ENCODE data around the gene MRS2.
A peak's percentile ranks its signal among the peaks of the same experiment; 100 is the strongest.
"Not testable (repeated sequence)": the region's sequence is repeated elsewhere in the genome, so short reads cannot be mapped to it uniquely, and the experiment has no call there.

MRS2 gene, protein sequence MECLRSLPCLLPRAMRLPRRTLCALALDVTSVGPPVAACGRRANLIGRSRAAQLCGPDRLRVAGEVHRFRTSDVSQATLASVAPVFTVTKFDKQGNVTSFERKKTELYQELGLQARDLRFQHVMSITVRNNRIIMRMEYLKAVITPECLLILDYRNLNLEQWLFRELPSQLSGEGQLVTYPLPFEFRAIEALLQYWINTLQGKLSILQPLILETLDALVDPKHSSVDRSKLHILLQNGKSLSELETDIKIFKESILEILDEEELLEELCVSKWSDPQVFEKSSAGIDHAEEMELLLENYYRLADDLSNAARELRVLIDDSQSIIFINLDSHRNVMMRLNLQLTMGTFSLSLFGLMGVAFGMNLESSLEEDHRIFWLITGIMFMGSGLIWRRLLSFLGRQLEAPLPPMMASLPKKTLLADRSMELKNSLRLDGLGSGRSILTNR
- 5.6 to 21.9 reads per million in 2 donors for total RNA-seq

DNA sequence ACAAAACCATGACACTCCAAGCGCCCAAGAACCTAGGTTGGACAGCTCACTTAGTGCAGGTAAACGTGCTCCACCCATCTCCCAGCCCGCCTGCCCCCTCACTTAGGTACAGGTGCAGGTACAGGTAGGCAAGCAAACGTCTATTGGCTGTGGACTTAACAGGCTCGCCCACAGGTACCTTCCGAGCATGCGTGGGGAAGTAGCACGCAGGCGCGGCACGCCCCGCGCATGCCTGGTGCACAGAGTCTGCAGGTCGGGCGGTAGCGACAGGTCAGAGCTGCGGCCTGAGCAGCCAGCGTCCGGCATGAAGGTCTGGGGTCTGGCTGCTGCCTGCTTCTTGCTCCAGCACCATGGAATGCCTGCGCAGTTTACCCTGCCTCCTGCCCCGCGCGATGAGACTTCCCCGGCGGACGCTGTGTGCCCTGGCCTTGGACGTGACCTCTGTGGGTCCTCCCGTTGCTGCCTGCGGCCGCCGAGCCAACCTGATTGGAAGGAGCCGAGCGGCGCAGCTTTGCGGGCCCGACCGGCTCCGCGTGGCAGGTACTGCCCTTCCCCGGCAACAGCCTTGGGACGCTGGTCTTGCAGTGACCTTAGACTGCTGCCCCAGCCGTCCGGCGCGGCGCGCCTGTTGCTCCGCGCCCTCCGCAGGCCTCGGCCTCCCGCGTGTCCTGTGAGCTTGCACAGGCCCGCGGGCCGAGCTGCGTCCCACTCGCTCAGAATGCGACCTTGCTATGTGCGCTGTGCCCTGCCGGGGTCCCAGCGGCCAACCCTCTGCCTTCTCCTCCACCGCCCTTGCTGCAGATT is at the start of gene MRS2:
Gene MRS2 (plus strand): TSS at position 240 of the 804 bp plus-strand sequence. CDS start 111 bp downstream, at position 351.
- peak; percentile 42 to 75 (median 61) for DNase-seq

DNA sequence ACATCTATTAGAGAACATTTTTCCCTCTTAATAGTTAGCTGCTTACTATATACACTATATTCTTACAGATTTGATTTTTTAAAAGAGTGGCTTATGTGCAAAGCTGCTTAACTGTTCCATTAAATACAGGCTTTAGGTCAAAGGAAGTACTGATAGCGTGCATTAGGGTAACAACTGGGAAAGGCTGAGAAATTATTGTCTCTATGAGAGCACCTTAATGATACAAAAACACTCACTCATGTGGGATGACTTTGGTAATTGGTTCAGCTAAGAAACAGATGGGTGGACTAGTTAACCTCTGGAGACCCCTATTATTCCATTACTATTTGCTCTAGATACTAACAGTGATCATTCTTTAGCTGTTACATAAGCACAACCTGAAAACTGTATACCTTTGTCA is 48.9 kb upstream of the MRS2 start:
- no peak for DNase-seq

DNA sequence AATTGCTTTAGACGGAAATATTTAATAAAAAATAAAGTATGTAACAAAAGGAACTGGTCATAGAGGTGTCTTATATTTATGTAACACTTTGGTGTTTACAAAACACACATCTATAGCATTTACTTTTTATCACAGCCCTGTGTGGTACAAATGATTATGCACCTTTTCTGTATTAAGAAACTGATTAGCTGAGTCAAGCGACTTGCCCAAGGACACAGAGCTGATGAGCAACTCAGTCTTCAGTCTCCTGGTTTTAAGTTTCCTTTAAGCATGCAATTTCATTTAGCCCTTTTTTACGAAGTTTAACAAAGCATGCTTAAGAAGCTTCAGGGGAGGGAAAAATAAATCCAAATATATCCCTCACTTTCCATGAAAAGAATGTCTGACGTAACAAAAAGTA is 47.3 kb upstream of the MRS2 start:
- no peak for DNase-seq

- DNase-seq: no peak
Observed at GRCh38 chr6:24356310-24356973, 46.3 kb upstream of the MRS2 start.

- DNase-seq: peak in 4 of 5 experiments; percentile 4 to 47 (median 12)
Observed at GRCh38 chr6:24357336-24358218, 45.2 kb upstream of the MRS2 start, which contains the start of gene DCDC2. Gene DCDC2 (minus strand): TSS chr6:24358059. CDS start chr6:24357750, 309 bp downstream.

DNA sequence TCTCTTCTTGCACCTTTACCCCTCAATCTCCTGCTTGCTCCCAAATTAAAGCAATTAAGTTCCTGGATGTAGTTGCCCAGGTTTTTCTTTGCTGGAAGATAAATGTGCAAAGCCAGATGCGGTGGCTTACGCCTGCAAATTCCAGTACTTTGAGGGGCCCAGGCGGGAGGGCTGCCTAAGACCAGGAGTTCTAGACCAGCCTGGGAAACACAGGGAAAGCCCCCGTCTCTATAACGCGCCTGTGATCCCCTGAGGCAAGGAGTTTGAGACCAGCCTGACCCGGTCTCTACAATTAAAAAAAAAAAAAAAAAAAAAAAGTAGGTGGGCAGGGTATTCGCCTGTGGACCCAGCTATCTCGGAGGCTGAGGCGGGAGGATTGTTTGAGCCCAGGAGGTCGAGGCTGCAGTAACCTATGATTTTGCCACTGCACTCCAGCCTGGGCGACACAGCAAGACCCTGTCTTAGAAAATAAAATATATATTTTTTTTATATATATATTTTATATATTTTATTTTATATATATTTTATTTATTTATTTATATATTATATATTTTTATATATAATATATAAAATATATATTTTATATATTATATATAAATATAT is 44.4 kb upstream of the MRS2 start:
- no peak for DNase-seq

DNA sequence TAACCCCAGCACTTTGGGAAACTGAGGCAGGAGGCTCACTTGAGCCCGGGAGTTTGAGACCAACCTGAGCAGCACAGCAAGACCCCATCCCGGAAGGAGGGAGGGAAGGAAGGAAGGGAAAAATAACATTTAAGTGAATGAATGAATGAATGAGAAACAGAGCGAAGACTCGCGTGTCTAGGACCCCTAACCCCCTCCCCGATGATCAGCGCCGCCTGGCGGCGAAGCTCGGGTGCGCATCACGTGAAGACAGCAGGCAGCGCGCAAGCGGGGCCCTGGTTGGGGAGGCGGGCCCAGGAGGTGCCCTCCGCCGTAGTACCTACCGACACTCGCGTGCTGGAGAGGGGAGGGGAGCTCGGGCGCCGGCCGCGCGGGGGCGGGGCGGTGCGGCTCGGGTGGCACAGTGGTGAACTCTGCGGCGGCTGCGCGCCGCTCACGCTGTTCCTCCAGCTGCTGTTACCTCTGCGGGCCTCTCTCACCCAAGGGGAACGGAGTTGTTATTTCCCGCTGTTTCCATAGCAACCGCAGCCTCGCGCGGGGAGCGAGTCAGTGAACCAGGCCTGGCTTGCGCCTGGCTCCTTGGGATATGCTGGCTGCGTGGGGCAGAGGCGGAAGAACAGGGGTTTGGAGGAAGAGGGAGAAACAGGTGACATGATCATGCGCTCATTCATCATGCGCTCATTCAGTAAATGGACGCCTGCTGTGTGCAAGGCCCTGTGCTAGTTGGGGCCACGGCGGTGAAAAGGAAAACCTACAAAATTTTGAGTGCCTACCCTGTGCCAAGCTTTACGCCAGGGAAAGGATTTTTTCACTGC is 42.9 kb upstream of the MRS2 start:
- DNase-seq: peak; percentile 40 to 85 (median 67)

DNA sequence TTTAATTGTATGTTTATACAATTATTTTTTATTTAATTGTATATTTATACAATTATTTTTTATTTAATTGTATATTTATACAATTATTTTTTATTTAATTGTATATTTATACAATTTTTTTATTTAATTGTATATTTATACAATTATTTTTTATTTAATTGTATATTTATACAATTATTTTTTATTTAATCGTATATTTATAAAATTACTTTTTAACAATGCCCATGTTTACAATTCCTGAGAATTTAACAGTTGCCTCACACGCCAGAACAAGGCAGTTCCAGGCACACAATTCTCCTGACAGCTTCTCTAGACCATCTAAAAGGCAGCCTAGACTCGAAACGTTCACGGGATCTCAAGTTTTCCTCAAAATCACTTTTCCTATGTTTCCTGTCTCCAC is 40.4 kb upstream of the MRS2 start:
- DNase-seq: not testable (repeated sequence)

GRCh38 chr6:24365103-24365633 is 37.6 kb upstream of the MRS2 start:
- not testable (repeated sequence) for DNase-seq

- DNase-seq: no peak
Observed at GRCh38 chr6:24374612-24375011, 28.1 kb upstream of the MRS2 start.

DNA sequence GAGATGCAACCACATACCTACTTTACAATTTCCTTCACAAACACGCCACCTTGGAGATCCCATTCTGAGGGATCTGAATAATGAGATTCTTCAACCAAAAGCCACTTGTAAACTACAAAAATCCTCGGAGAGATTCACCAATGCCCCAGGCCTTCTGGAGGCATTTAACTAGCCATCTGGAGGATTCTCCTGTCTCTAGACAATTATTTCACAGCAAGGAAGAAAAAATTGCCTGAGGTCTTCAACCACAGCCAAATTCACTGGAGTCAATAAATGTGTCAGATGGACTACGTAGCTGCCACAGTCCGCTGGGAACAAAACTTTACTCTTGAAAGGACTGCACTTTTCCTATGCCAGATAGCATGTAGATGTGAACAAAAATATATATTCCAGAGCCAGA is 25.9 kb upstream of the MRS2 start:
- no peak for DNase-seq

- DNase-seq: no peak
Observed at GRCh38 chr6:24378473-24379097, 24.2 kb upstream of the MRS2 start.

GRCh38 chr6:24381476-24382219 is 21.1 kb upstream of the MRS2 start:
- DNase-seq: no peak

GRCh38 chr6:24382220-24382540 is 20.6 kb upstream of the MRS2 start:
- DNase-seq: no peak

DNA sequence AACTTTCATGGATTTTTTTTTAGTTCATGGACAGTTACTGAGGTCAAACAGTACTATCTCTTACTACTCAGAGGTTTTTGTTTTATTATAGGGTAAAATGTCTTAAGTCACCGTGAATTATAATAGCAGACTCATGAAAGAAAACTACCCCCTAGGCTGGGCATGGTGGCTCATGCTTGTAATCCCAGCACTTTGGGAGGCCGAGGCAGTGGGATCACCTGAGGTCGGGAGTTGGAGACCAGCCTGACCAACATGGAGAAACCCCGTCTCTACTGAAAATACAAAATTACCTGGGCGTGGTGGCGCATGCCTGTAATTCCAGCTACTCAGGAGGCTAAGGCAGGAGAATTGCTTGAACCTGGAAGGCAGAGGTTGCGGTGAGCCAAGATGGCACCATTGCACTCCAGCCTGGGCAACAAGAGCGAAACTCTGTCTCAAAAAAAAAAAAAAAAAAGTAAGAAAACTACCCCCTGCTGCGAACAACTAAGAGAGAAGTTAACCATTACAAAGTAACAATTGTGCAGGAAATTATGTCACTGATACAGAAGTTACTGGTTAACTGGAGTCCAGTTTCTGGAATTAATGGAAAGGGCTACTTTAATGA is 19.7 kb upstream of the MRS2 start:
- not testable (repeated sequence) for DNase-seq

- not testable (repeated sequence) for DNase-seq
Observed at GRCh38 chr6:24384369-24385130, 18.2 kb upstream of the MRS2 start.

DNA sequence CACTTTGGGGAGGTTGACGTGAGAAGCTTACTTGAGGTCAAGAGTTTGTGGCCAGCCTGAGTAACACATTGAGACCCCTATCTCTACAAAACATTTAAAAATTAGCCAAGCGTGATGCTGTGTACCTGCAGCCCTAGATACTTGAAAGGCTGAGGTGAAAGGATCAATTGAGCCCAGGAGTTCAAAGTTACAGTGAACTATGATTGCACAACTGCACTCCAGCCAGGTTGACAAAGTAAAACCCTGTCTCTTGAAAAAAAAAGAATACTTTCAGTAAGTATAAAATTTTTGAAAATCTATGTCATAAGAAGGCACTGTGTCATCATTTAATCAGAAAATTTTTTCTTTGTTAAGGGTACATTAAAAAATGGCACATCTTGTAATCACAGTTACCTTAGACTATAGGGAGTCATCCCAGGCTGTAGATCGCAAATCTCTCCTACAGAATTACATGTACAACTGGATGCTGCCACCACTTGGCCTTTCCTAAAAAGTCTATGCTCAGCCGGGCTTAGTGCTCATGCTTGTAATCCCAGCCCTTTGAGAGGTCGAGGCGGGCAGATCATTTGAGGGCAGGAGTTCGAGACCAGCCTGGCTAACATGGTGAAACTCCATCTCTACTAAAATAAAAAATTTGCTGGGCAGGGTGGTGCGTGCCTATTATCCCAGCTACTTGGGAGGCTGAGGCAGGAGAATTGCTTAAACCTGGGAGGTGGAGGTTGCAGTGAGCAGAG is 17.0 kb upstream of the MRS2 start:
- no peak for DNase-seq
